Activated T-cell treated with anti-CD3 and anti-CD28 coated beads for 1 hour (primary cell): ENCODE measurements around the gene MEIS3.
"Not testable (repeated sequence)": the region's sequence is repeated elsewhere in the genome, so short reads cannot be mapped to it uniquely, and the experiment has no call there.

ENCODE experiments used
- DNase-seq: peaks from one replicate; pipeline ENCODE4 v3.0.0-alpha.2; 2020; ENCODE audit warnings: low read depth

MEIS3 gene

GRCh38 chr19:47415953-47416642, 3.2 kb downstream of the MEIS3 start:
- no peak for DNase-seq

GRCh38 chr19:47414469-47414868, 4.9 kb downstream of the MEIS3 start:
- no peak for DNase-seq

GRCh38 chr19:47413941-47414340, 5.4 kb downstream of the MEIS3 start:
- no peak for DNase-seq

GRCh38 chr19:47411696-47412095, 7.6 kb downstream of the MEIS3 start:
- DNase-seq: not testable (repeated sequence)

GRCh38 chr19:47411101-47411500, 8.2 kb downstream of the MEIS3 start:
- DNase-seq: no peak

- DNase-seq: no peak
These were observed 11.0 kb downstream of the MEIS3 start for GRCh38 chr19:47408156-47408938.

- no peak for DNase-seq
These were observed 11.9 kb downstream of the MEIS3 start for GRCh38 chr19:47407417-47407774.

GRCh38 chr19:47406711-47407416, 12.5 kb downstream of the MEIS3 start:
- DNase-seq: no peak

GRCh38 chr19:47405854-47406417, 13.4 kb downstream of the MEIS3 start:
- DNase-seq: no peak

- no peak for DNase-seq
These were observed 14.2 kb downstream of the MEIS3 start for GRCh38 chr19:47405197-47405550.

GRCh38 chr19:47404334-47405196, 14.8 kb downstream of the MEIS3 start:
- no peak for DNase-seq

GRCh38 chr19:47402504-47402903, 16.8 kb downstream of the MEIS3 start:
- DNase-seq: no peak

GRCh38 chr19:47398707-47399597, 20.4 kb downstream of the MEIS3 start:
- DNase-seq: no peak

GRCh38 chr19:47391510-47392223, 27.7 kb downstream of the MEIS3 start:
- peak; percentile 86 for DNase-seq

- DNase-seq: no peak
These were observed 28.5 kb downstream of the MEIS3 start for GRCh38 chr19:47390533-47391488.

- no peak for DNase-seq
These were observed 30.2 kb downstream of the MEIS3 start for GRCh38 chr19:47389150-47389556.

- not testable (repeated sequence) for DNase-seq
These were observed 30.6 kb downstream of the MEIS3 start for GRCh38 chr19:47388721-47389120.

- DNase-seq: not testable (repeated sequence)
These were observed 31.7 kb downstream of the MEIS3 start for GRCh38 chr19:47387623-47388022.

- DNase-seq: not testable (repeated sequence)
These were observed 32.7 kb downstream of the MEIS3 start for GRCh38 chr19:47386582-47386981.
